ENCODE results near the gene CFAP77.
A peak's percentile ranks its signal among the peaks of the same experiment; 100 is the strongest.
"Not testable (repeated sequence)": the region's sequence is repeated elsewhere in the genome, so short reads cannot be mapped to it uniquely, and the experiment has no call there.

Gene CFAP77

GRCh38 chr9:132552041-132552440, 142.0 kb downstream of the CFAP77 start:
- no peak for DNase-seq

- DNase-seq = no peak
These were observed 144.7 kb downstream of the CFAP77 start for GRCh38 chr9:132554755-132555154.

- DNase-seq = no peak
These were observed 145.5 kb downstream of the CFAP77 start for GRCh38 chr9:132555528-132555927.

- DNase-seq = no peak
These were observed 146.2 kb downstream of the CFAP77 start for GRCh38 chr9:132556235-132556634.

- DNase-seq = no peak
These were observed 146.7 kb downstream of the CFAP77 start for GRCh38 chr9:132556714-132557113.

GRCh38 chr9:132557159-132557558, 147.1 kb downstream of the CFAP77 start:
- no peak for DNase-seq

- no peak for DNase-seq
These were observed 149.7 kb downstream of the CFAP77 start for GRCh38 chr9:132559711-132560110.

GRCh38 chr9:132560616-132561202, 150.7 kb downstream of the CFAP77 start:
- DNase-seq = no peak

GRCh38 chr9:132562306-132562573, 152.2 kb downstream of the CFAP77 start:
- no peak for DNase-seq

- DNase-seq = no peak
These were observed 154.5 kb downstream of the CFAP77 start for GRCh38 chr9:132564526-132564925.

GRCh38 chr9:132568787-132569186, 158.8 kb downstream of the CFAP77 start:
- not testable (repeated sequence) for DNase-seq

GRCh38 chr9:132571806-132572600, 162.0 kb downstream of the CFAP77 start:
- DNase-seq = no peak

- no peak for DNase-seq
These were observed 162.9 kb downstream of the CFAP77 start for GRCh38 chr9:132572921-132573320.

GRCh38 chr9:132575005-132575609, 165.1 kb downstream of the CFAP77 start:
- peak; percentile 68 for DNase-seq

- no peak for DNase-seq
These were observed 165.8 kb downstream of the CFAP77 start for GRCh38 chr9:132575811-132576210.

GRCh38 chr9:132577119-132577518, 167.1 kb downstream of the CFAP77 start:
- DNase-seq = no peak

GRCh38 chr9:132578367-132578932, 168.4 kb downstream of the CFAP77 start:
- DNase-seq = no peak

- DNase-seq = no peak
These were observed 169.4 kb downstream of the CFAP77 start for GRCh38 chr9:132579427-132579798.

- DNase-seq = no peak
These were observed 172.3 kb downstream of the CFAP77 start, which contains the start of gene BARHL1 for GRCh38 chr9:132582276-132582785. TSS of gene BARHL1 (plus strand) at chr9:132582606. CDS start at chr9:132582798, 192 bp downstream.

- DNase-seq = no peak
These were observed 173.0 kb downstream of the CFAP77 start for GRCh38 chr9:132582786-132583583.

- no peak for DNase-seq
These were observed 173.7 kb downstream of the CFAP77 start for GRCh38 chr9:132583584-132584304.

Data from kidney glomerular epithelial cell (primary cell).